Suprapubic skin (tissue), 3 donors: ENCODE results near the gene BEST2.

Experiments used
- POLR2A ChIP-seq, 2 donors: fragments of 450-650 bp; IDR thresholded peaks; one replicate each; pipeline ENCODE4 v1.6.1; 2017; ENCODE audit warnings: antibody characterized with exemption in 2 of 2, mild to moderate bottlenecking in 2 of 2, moderate library complexity in 2 of 2
- TF ChIP-seq, protein P1 (sequence below), 2 donors: fragments of 200-600 bp in 1 of 2; fragments of 450-650 bp in 1 of 2; sonication (generic) in 1 of 2; IDR thresholded peaks; one replicate each; pipeline ENCODE4 v1.5.1; 2016 to 2019; ENCODE audit warnings: antibody characterized with exemption in 2 of 2, mild to moderate bottlenecking in 1 of 2, moderate library complexity in 1 of 2

GRCh38 chr19:12806242-12807081, 54.9 kb downstream of the BEST2 start, which contains the start of gene RNASEH2A:
- TF ChIP-seq, protein P1, sequence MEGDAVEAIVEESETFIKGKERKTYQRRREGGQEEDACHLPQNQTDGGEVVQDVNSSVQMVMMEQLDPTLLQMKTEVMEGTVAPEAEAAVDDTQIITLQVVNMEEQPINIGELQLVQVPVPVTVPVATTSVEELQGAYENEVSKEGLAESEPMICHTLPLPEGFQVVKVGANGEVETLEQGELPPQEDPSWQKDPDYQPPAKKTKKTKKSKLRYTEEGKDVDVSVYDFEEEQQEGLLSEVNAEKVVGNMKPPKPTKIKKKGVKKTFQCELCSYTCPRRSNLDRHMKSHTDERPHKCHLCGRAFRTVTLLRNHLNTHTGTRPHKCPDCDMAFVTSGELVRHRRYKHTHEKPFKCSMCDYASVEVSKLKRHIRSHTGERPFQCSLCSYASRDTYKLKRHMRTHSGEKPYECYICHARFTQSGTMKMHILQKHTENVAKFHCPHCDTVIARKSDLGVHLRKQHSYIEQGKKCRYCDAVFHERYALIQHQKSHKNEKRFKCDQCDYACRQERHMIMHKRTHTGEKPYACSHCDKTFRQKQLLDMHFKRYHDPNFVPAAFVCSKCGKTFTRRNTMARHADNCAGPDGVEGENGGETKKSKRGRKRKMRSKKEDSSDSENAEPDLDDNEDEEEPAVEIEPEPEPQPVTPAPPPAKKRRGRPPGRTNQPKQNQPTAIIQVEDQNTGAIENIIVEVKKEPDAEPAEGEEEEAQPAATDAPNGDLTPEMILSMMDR (IDR thresholded peaks at IDR 0.05): no peak
- TF ChIP-seq POLR2A (IDR thresholded peaks at IDR 0.05): no peak
